Measurements from ENCODE around the gene PPP1R3D.
"Not testable (repeated sequence)": the region's sequence is repeated elsewhere in the genome, so short reads cannot be mapped to it uniquely, and the experiment has no call there.

PPP1R3D gene, protein sequence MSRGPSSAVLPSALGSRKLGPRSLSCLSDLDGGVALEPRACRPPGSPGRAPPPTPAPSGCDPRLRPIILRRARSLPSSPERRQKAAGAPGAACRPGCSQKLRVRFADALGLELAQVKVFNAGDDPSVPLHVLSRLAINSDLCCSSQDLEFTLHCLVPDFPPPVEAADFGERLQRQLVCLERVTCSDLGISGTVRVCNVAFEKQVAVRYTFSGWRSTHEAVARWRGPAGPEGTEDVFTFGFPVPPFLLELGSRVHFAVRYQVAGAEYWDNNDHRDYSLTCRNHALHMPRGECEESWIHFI

DNA sequence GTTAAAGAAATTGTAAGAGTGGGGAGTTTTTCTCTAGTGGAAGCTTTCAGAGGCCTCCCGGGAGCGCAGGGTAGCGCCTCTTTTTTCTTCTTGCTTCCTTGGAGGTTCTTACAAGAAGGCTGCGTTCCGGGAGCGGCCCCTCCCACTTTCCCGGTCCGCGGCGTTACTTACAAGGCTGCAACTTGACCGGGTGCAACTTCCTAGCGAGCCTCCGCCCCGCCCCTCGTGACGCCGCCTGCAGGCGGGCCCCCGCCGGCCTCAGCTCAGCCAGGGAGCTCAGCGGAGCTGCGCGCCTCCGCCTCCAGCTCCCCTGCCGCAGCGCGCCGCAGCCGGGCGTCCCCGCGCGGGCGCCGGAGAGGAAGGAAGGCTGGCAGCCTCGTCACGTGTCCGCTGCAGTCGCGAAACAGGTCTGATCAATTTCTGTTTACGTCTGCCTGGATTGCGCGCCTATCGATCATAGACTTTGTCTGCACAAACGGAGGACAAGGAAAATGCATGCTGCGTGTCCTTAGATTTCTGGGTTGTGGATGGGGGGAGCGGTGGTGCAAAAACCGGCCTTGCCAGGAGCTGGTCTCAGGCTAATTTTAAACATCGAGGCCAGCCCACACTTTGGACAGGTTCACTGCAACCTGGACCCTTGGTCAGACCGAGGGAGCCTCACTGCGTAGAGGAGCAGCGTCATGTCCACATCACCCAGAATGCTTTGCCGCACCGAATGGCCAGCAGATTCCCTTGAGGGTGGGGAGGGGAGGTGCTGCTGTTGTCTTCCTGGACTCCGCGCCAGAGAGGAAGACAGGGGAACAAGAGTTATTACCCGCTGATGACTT, at the start of gene PPP1R3D, which contains the start of gene FAM217B:
PPP1R3D (minus strand) TSS at position 177 of the 827 bp plus-strand sequence. CDS start 374 bp downstream, outside the sequence.
FAM217B (plus strand) TSS at position 261 of the 827 bp plus-strand sequence. CDS start 3,555 bp downstream, outside the sequence.
- DNase-seq: peak; percentile 78 to 81

DNA sequence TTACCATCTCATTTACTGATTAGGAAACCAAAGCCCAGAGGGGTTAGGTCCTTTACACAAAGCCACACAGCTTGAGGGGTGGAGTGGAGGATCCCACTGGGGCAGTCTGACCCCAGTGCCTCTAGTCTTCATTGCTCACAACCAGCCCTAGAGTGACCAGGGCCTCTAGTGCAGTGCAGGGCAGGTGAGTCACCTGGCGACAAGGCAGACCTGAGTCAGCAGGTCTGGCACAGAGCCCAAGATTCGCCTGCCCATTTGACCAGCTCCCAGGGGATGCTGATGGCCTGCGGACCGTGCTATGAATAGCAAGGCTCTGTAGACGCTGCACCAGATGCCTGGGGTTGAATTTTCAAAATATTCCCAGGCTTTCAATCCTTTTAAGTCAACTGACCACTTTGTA, 48.0 kb upstream of the PPP1R3D start:
- no peak for DNase-seq

DNA sequence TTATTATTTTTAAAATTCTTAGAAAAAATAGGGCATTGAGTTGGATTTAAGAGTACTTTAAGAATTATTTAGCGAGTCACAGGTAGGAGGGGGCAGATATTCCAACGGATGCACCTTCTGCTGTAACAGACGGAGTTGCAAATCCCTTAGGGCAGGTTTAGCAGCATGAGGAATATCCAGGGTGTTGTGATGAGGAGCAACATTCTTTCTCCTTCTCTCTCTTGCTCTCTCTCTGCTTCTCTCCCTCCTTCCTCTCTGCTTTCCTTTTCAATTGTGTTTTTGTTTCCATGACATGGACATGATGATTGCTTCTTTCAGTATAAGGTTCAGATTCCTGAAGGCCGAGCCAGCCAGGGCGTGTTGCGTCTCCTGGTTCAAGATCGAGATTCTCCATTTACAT, 47.0 kb upstream of the PPP1R3D start:
- DNase-seq: no peak

DNA sequence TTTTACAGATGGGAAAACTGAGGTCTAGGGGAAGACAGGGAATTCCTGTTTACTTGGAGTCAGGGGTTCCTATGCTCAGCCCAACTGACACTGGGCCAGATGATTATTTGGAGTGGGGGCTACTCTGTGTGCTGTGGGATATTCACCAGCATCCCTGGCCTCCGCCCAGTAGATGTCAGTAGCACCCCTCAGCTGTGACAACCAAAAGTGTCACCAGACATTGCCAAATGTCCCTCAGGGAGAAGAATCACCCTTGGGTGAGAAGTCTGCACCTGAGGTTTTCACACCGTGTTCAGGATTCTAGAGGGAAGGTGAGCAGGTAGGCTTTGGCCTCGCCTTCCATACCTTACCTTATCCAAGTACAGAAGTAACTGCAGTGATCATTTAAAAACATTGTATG, 45.8 kb upstream of the PPP1R3D start:
- no peak for DNase-seq

DNA sequence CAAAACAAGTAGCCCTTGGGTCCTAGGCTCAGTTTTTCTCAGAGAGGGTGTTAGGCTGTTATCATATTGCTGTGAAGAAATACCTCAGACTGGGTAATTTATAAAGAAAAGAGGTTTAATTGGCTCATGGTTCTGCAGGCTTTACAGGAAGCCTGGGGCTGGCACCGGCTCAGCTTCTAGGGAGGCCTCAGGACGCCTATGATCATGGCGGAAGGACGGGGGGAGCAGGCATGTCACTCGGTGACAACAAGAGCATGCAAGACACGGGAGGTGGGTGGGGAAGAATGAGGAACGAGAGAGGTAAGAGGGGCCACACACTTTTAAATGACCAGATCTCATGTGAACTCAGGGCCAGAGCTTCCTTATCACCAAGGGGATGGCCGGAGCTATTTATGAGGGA, 45.1 kb upstream of the PPP1R3D start:
- DNase-seq: no peak

DNA sequence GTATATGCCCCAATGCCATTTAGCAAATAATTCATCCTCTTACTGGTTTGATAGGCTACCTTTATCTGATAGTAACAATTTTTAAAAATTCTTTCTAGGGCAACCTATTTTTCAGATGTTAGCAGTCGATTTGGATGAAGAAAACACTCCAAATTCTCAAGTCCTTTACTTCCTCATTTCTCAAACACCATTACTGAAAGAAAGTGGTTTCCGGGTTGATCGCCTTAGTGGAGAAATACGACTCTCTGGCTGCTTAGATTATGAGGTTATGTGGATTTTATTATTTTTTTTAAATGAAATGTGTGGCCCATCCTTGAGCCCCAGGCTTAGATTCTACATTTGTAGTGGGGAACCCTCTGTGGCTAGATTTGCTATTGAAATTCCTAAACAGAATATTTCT, 44.4 kb upstream of the PPP1R3D start:
- no peak for DNase-seq

DNA sequence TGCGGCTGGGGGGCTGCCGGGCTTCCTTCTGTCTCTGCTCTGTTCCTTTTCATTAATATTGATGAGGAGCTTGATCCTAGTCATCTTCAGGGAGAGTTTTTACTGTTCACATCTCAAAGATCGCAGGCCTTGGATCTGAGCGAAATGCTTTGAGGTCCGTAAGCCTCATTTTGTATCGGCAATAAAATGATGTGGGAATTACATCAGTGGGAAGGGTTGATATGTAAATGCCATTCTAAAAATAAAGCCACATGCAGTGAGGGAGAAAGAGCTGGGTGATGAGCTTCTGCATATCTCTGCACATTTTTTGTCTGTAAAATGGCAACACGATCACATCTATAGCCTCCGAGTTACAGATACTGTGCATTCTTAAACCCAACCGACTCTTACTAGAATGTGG, 43.0 kb upstream of the PPP1R3D start:
- DNase-seq: no peak

DNA sequence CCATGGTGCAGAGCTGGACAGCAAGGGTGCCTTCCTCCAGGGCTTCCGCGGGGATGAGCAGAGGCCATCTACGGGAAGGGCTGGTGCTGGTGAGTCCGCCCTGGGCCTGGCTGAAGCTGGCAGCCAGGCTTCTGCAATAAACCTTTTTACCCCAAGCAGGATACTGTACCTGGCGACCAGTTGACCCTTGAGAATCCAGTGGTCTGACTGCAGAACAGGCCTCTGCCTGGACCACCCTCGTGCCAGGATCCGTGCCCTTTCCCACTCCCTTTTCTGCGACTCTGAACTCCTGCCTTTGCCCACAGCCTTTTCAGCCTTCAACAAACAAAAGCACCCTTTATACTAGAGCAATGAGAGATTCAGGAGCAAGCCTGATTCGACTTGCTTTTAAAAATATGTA, 37.0 kb upstream of the PPP1R3D start:
- no peak for DNase-seq

DNA sequence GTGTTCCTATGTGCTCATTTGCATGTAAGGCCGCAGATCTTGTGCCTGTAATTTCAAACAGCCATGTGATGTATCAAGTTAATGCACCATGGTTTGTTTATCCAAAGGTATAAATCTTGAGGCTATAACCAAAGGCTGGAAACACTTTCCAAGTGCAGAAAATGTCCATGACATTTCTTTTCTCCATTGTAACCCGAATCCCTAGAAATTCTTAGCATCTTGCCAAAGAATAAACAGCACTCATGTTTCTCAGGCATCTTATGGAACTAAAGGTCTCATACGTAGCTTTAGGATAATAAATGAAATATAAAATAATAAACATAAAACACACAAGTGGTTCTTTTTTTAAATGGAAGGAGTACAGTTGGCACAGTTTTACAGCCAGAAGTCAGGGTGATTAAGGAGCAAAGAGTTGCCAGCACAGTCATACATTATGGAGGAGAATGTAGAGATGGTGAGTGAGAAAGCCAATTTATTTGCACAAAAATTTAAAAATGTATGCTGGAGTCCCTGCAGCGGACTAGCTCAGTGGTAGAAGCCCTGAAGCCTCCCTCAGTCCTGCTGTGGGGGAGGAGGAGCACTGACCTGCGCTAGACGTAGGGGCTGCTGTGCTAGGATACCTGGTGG, 36.2 kb upstream of the PPP1R3D start:
- DNase-seq: no peak

DNA sequence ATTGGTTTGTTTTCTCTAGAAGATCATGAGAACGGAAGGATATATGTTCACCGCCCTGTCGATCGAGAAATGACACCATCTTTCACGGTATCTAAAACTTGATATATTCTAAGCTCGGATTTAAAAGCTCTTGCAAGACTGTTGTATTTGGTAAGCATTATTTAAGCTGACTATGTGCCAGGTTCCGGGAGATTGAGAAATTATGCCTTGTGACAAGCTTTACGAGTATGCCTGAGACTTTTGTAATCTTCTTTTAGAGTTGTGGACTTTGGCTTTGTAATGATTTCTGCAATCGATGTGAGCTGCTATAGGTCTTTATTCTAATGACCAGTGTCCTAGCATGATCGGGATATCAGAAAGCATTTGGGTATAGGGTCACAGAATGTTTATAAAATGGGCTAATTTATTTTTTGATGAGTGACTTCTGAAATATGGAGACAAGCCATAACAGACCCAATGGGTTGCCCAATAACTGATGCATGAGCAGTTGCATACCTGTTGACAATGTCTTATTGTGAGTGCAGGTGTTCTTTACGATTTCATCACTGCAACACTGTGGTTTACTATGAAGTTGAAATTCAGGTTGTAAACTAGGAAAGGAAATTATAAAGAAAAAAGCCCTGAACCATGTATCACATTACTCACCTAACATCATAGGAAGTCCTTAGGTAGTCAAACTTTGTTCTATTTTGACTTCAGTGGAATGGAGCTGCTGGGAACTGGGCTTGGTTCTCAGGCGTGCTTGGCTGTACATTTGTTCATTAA, 32.1 kb upstream of the PPP1R3D start:
- no peak for DNase-seq

DNA sequence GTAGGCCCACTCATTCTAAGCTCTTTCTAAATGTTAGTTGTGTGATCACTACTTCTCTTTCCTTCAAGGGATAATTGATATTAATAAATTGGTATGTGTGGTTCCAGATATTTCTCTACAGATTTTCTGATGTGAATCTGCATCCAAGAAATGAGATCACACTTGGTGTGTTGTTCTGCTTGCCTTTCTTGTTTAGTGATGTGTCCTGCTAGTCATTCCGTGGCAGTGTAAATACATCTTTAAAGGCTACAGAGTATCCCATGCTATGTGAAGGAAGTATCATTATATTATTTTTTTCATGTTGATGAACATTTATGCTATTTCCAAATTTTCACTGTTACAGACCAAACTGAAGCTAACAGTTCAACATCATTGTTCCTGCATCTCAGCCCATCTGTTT, 31.3 kb upstream of the PPP1R3D start:
- no peak for DNase-seq

DNA sequence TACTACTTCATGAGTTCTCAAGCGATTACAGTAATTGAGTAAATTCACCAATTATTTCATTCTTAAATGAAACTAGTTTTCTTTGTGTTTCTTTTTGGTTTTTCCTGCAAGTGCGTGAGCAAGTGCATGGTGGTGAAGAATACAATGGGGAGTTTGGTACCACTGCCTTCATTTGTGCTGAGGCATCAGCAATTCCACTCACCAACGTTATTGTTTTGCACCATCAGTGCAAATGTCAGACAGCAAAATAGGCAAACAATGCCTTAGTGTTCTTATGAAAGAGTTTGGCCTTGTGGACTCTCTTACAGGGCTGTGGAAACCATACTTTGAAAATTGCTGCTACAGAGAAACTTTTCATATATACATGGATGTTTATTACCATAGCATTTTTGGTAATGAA, 26.3 kb upstream of the PPP1R3D start:
- DNase-seq: no peak

DNA sequence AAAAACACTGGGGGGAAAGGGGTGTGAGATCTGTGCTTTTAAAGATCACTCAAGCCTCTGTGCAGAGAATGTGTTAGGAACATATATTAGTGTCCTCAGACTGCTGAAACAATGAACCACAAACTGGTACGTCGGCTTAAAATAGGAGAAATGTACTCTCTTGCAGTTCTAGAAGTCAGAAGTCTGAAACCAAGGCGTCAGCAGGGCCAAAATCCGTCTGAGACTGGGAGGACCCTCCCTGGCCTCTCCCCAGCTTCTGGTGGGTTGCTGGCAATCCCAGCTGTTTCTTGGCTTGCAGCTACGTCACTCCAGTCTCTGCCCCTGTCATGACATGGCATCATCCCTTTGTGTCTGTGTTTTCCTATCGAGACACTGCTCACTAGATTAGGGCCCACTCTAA, 22.1 kb upstream of the PPP1R3D start:
- no peak for DNase-seq

DNA sequence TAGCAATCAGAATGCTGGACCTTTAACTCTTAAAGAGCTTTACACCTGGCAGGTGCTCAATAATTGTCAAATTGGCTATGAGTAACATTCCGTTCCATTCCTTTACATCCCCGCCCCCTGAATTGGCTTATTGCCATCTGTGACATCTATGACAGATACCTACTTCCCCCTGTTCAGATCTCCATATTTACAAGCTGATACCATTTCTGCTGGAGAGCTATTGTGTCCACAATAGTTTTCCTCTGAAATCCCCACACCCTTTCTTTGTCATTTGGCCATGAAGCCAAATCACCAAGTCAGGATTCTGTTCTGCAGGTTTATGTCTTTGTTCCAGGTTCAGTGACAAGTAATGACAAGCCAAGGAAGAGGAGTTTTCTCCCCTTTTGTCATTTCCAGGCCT, 21.3 kb upstream of the PPP1R3D start:
- no peak for DNase-seq

DNA sequence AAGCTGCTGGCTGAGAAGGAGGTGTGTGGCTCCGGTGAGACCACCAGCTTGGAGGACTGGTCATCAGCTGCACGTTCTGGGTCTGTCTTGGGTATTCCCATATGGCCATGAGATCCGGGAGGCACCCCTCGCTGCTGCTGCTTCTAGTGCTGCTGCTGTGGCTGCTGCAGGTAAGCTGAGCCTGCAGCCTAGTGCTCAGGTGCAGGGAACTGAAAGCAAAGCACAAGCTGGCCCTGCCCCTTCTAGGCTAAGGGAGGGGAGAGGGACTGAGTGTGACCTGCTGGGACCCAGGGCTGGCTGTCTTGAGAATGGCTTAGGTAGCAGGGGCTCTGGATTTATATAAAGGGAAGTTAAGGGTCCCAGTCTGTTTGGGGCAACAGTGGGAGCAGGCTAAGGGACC, 18.5 kb upstream of the PPP1R3D start:
- DNase-seq: no peak

DNA sequence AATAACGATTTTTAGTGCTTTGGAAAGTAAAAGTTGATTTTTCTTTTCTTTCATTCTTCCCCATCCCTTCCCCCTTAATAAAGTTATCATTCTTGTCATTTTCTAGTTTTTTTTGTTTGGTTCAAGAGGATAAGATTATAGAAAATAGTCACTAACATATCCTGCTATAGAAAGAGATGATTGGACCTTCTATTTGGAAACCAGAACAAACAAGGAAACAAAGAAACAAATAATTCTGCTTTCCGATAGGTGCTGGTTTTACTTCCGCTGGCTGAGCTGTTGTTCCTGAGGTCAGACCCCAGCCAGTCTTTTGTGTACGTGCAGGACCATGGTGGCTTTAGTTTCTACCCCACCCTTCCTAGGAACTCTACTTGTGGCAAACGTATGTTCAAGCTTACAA, 18.0 kb upstream of the PPP1R3D start, which contains the start of gene CDH26:
CDH26 (plus strand) TSS at position 301 of the 400 bp plus-strand sequence. CDS start 304 bp downstream, outside the sequence.
- no peak for DNase-seq

DNA sequence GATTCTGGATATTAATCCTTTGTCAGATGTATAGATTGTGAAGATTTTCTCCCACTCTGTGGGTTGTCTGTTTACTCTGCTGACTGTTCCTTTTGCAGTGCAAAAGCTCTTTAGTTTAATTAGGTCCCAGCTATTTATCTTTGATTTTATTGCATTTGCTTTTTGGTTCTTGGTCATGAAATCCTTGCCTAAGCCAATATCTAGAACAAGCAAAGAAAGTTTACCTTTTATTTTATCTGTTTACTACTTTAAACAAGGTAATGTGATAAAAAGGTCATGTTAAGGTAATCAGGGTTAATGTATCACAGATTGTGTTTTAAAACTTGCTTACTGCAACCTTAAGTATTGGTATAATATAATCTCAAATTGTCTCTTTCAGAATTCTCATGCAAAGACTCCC, 17.5 kb upstream of the PPP1R3D start:
- DNase-seq: not testable (repeated sequence)

DNA sequence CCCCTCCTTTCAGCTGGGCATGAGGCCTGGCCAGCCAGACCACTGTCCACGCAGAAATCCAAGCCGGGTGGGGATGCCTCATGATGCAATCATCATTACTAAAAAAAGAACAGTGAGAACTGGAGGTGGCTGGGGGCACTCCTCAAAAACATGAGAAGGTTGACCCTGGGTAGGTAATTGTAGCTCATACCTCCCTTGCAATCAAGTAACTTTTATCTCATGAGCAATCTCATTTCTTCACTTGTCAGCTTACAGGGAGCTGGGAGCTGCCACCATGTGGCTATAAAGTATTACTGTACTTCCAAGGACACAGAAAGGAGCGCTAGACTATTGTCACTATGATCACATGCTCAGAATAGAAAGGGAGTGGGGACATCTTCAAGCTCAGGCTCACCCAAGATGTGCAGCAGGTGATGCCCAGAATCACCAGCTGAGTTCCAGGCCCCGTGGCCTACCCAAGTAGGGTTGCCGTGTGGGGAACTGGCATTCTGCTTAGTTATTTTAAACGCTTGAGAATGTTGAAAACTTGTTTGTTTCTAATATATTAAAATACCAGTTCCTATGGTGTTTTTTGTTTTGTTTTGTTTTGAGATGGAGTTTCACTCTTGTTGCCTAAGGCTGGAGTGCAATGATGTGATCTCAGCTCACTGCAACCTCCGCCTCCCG, 15.2 kb upstream of the PPP1R3D start:
- no peak for DNase-seq

DNA sequence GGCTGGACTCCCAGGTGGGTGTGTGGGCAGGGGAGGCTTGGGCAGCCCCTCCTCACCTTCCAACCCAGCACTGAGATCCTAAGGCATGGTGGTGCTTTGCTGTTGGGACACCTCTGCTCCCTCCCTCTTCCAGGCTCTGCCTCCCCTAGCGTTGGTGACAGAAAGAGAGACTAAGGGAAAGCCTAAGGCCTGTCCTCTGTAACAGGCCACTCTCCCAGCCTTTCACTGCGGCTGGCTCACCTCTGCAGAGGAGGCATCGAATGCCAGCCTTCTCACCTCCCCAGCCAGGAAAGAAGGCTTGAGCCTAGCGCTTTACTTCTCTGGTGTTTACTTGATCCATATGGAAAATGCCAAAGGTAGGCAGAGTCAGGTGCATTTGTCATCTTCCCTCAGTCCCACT, 14.6 kb upstream of the PPP1R3D start:
- DNase-seq: no peak

DNA sequence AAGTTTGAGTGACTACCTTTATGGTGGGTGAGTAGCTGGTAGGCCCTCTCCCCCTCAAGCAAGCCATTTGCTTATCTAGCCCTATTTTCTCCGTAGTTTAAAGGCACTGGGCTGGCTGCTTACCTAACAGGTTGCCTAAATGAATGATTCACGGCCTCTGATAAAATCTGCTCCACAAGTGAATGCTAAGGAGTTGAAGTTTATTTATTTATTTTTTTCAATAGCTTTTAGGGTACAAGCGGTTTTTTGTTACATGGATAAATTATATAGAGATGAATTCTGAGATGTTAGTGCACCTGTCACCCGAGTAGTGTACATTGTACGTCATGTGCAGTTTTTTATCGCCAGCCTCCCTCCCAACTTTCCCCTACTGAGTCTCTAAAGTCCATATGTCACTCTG, 9.8 kb upstream of the PPP1R3D start:
- DNase-seq: no peak

DNA sequence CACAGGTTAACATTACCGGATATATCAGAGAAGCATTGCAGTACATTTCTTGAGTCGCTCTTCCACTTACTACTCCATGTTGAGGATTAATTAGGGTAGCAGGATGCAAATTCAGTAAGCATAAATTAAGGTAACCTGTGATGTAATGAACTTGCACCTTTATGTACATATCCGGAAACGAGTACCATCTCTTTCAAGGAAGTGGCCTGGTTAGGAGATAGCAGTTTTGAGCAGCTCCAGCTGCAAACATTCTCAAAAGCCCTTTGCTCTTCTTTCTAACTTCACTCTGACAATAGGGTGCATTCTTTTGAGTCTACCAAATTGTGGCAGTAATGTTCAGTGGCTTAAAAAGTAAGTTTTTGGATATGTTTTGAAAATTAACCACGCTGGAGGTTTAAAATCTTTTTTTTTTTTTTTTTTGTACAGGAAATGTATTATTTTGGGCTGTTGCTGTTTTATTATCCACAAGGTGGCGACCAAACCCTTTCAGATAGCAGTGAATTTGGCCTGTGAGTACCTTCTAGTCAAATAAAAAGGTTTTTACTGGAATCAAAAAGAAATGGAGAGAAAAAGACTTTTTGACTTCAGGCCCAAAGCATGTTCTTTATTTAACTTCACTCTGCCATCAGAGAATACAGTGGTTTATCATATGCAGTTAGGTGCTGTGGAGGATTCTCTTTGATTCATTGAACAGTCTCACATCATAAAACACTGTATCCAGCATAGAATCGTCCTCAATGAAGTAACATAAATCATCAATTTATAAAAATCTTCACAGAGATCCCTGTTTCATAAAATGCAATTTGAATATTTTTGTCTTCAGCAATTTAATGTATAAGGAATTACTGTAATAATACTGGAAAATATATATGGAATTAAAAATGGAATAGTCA, 9.0 kb upstream of the PPP1R3D start:
- no peak for DNase-seq
